Kidney epithelial cell (primary cell): ENCODE results near the gene TBL1X. TPM values are rescaled to one million over a fixed set of nuclear protein-coding genes. Genes with fewer than 3 reads are reported as not detected.
"Not testable (repeated sequence)": the region's sequence is repeated elsewhere in the genome, so short reads cannot be mapped to it uniquely, and the experiment has no call there.

Source experiments
- DNase-seq: peaks from one replicate; pipeline ENCODE4 v3.0.0-alpha.2; 2010; ENCODE audit warnings: low read depth
- H3K27me3 ChIP-seq: 2 replicates; pipeline ENCODE4 v1.6.0; 2011; ENCODE audit warnings: low read length; ENCODE audit not compliant: control insufficient read depth, insufficient read depth
- H3K36me3 ChIP-seq: 2 replicates; pipeline ENCODE4 v1.5.1; 2011; ENCODE audit warnings: low read length; ENCODE audit not compliant: control insufficient read depth, insufficient read depth
- H3K4me3 ChIP-seq: 2 replicates; pipeline ENCODE4 v1.5.1; 2011; ENCODE audit warnings: low read depth, mild to moderate bottlenecking, control low read depth, low read length
- total RNA-seq: library from RNA; depleted of rRNA; stranded (reverse); fragments of >200 nt; gene quantifications from 2 replicates; pipeline ENCODE4 v1.2.3, GENCODE V29; 2015
- TF ChIP-seq, protein P1 (sequence below): IDR thresholded peaks from 2 replicates; pipeline ENCODE4 v1.5.1; 2011; ENCODE audit warnings: mild to moderate bottlenecking, moderate library complexity, low read length, control low read depth, inconsistent platforms; ENCODE audit not compliant: insufficient read depth, poor library complexity, severe bottlenecking

Gene TBL1X
- total RNA-seq, 1 donor from 2014 or later, result 25.9 TPM

DNA sequence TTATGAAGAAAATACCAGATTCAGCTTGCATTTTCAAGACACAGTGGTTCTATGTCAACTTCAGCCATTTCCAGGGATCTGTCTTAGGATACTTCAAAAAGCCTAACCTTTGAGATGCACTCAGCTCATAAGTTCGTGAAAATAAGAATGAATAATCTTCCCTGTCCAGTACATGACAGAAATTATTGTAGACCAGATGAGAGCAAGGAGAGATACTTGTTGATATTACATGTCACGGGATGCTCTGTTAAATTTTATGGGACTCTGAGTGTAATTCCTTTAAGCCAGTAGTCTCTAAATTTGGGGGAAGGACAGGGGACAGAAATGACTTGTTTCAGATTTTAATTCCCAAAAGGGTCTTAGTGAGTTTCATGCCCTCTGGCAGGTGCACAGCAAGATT is 8.8 kb downstream of the TBL1X start:
- no peak overlapping the region for H3K4me3 ChIP-seq
- H3K36me3 ChIP-seq, result no peaks in the 10 kb centered on the region
- no peaks in the 10 kb centered on the region for H3K27me3 ChIP-seq
- DNase-seq, result no peak
- TF ChIP-seq, protein P1, sequence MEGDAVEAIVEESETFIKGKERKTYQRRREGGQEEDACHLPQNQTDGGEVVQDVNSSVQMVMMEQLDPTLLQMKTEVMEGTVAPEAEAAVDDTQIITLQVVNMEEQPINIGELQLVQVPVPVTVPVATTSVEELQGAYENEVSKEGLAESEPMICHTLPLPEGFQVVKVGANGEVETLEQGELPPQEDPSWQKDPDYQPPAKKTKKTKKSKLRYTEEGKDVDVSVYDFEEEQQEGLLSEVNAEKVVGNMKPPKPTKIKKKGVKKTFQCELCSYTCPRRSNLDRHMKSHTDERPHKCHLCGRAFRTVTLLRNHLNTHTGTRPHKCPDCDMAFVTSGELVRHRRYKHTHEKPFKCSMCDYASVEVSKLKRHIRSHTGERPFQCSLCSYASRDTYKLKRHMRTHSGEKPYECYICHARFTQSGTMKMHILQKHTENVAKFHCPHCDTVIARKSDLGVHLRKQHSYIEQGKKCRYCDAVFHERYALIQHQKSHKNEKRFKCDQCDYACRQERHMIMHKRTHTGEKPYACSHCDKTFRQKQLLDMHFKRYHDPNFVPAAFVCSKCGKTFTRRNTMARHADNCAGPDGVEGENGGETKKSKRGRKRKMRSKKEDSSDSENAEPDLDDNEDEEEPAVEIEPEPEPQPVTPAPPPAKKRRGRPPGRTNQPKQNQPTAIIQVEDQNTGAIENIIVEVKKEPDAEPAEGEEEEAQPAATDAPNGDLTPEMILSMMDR, result no peak

DNA sequence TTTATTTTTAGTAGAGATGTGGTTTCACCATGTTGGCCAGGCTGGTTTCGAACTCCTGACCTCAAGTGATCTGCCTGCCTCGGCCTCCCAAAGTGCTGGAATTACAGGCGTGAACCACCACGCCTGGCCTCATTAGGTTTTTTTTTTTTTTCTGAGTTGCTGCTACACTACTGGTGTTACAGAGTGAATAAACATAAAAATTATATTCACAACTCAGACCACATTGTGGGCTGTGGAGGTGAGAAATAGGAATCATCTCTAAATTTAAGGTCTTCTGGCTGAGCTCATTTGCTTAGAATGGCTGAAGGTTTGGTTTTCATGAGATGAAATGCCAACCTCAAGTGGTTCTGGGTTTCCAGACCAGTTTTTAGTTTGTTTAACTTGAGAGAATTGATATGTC is 10.6 kb downstream of the TBL1X start:
- not testable (repeated sequence) for H3K36me3 ChIP-seq, DNase-seq, H3K27me3 ChIP-seq, H3K4me3 ChIP-seq

DNA sequence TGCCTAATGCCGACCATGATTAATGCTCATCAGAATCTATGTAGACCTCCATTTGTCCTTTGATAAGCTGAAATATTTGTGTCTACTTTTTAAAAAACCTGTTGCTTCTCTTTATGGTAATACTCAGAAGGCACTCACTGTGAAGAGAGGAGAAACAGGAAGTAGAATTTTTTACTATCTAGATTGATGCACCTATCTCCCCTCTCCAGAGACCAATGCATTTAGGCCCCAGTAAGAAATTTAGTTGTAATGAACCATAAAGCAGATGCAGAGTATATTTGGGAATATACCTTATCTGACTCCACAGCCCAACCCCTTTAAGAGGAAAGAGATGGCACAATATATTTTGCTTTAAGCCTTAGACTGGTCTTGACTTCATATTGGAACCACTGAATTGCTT is 11.1 kb downstream of the TBL1X start:
- no peak overlapping the region for H3K4me3 ChIP-seq
- TF ChIP-seq, protein P1, result no peak
- DNase-seq, result no peak
- H3K36me3 ChIP-seq, result no peaks in the 10 kb centered on the region
- H3K27me3 ChIP-seq, result no peaks in the 10 kb centered on the region

GRCh38 chrX:9476810-9477575 is 12.1 kb downstream of the TBL1X start:
- TF ChIP-seq, protein P1, result no peak
- no peak overlapping the region for H3K4me3 ChIP-seq
- no peaks in the 10 kb centered on the region for H3K36me3 ChIP-seq
- H3K27me3 ChIP-seq, result no peaks in the 10 kb centered on the region
- DNase-seq, result no peak

DNA sequence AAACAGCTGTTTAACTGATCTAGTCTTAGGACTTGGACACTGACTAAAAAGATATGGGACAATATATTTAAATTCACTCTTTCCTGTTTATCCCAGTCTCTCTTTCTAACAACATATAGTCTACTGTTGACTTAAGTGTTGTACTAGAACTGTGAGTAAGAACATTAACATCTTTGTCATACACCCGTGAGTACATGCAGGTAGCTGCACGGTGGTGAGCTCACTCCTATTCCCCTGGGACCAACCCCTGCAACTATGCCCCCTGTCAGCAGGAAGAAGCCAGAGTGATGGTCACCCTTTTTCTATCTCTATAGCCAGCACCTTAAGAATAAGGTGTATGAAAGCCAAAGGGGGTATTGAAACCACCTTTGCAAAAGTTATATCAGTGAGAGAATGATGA is 17.6 kb downstream of the TBL1X start:
- Histone ChIP-seq H3K4me3 (no peak overlapping the region), H3K27me3 (no peaks in the 10 kb centered on the region), H3K36me3 (no peaks in the 10 kb centered on the region)
- DNase-seq, result no peak
- TF ChIP-seq, protein P1, result no peak

DNA sequence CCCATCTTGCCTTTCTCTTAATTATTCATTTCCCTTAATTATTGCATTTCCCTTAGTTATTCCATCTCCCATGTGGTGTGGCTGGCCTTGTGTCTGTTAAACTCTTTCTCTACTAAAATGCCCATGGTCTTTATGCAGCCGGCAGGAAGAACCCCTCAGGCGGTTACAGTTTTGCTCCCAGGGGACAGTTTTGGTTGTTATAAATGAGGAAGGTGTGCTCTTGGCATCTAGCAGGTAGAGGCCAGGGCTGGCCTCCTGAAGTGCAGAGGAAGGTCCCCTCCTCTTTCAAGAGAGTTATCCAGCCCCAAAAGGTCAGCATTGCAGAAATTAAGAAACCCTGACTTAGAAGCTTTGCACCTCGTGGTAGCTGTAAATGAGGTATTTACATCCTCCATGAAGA is 18.0 kb downstream of the TBL1X start:
- H3K4me3 ChIP-seq, result no peak overlapping the region
- TF ChIP-seq, protein P1, result no peak
- H3K36me3 ChIP-seq, result no peaks in the 10 kb centered on the region
- no peaks in the 10 kb centered on the region for H3K27me3 ChIP-seq
- no peak for DNase-seq
